Left ventricle myocardium inferior (tissue), 1 donor: Measurements from ENCODE around the gene ASB15. TPM values are rescaled to one million over a fixed set of nuclear protein-coding genes. Genes with fewer than 3 reads are reported as not detected.

Experiments used
- DNase-seq: peaks from one replicate; pipeline ENCODE4 v3.0.0-alpha.2; 2020
- H3K27ac ChIP-seq: fragments of 200-600 bp; replicated peaks from 2 replicates; pipeline ENCODE4 v1.8.0; 2021
- H3K27me3 ChIP-seq: fragments of 200-600 bp; 2 replicates; pipeline ENCODE4 v1.8.0; 2021; ENCODE audit warnings: low read depth
- H3K36me3 ChIP-seq: fragments of 200-600 bp; 2 replicates; pipeline ENCODE4 v1.8.0; 2021
- H3K4me1 ChIP-seq: fragments of 200-600 bp; 2 replicates; pipeline ENCODE4 v1.8.0; 2021
- H3K4me3 ChIP-seq: fragments of 200-600 bp; 2 replicates; pipeline ENCODE4 v1.8.0; 2021; ENCODE audit warnings: mild to moderate bottlenecking, moderate library complexity
- H3K9me3 ChIP-seq: fragments of 200-600 bp; replicated peaks from 2 replicates; pipeline ENCODE4 v1.8.0; 2021
- intact Hi-C: fragments of 100-400 bp; cut with micrococcal nuclease; formaldehyde crosslinking; loops from one replicate; pipeline ENCODE4 v1.11.0; 2022
- total RNA-seq: library from RNA; stranded (reverse); fragmentation: NEBNext Ultra II Directional; extraction: Animal tissue kit (Norgen Biotek cat#: 25700); gene quantifications from one replicate; pipeline ENCODE4 v1.2.1, GENCODE V29; 2021
- TF ChIP-seq, protein P1 (sequence below): fragments of 200-600 bp; IDR thresholded peaks from 2 replicates; pipeline ENCODE4 v1.8.0; 2021; ENCODE audit warnings: antibody characterized with exemption, mild to moderate bottlenecking, borderline replicate concordance
- donor health status: DM: no; HTN: yes; CAD: no; lungs with severe emphysema.

Gene ASB15
- total RNA-seq, 1 donor from 2014 or later, result 76.8 TPM

DNA sequence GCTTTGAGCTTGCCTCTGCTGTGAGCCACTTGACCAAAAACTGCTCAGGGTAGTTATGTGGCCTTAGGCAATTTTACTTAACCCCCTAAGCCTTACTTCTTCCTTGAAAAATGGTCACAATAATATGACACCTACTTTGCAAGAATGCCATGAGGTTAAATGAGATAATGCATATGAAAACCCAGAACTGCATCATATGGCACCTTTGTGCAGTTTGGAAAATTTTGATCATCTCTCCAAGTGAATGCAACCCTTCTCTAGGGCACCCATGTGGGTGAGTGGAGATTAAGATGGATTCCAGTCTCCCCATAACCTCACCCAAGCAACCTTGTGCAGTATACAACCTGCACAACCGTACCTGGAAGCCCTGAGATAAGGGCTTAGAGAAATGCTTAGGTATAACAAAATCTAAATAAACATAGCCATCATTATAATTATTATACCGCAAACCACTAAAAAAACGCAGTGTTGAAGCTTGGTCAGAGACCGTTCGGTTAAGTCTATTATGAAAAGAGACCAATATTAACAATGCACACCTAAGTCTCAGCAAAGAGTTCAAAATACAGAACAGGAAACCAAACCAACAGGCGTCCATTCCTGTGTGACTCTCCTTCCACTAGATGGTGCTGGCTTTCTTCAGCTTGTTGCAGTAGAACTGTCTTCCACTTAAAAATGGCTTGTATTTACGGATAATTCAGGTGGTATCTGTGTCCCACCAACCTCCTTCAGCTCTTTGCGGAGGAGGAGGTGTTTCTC is 21.0 kb upstream of the ASB15 start:
- H3K9me3 ChIP-seq, result no peaks in the 10 kb centered on the region
- H3K4me1 ChIP-seq, result peaks cover 6% of the 10 kb centered on the region
- H3K4me3 ChIP-seq, result no peak overlapping the region
- TF ChIP-seq, protein P1, sequence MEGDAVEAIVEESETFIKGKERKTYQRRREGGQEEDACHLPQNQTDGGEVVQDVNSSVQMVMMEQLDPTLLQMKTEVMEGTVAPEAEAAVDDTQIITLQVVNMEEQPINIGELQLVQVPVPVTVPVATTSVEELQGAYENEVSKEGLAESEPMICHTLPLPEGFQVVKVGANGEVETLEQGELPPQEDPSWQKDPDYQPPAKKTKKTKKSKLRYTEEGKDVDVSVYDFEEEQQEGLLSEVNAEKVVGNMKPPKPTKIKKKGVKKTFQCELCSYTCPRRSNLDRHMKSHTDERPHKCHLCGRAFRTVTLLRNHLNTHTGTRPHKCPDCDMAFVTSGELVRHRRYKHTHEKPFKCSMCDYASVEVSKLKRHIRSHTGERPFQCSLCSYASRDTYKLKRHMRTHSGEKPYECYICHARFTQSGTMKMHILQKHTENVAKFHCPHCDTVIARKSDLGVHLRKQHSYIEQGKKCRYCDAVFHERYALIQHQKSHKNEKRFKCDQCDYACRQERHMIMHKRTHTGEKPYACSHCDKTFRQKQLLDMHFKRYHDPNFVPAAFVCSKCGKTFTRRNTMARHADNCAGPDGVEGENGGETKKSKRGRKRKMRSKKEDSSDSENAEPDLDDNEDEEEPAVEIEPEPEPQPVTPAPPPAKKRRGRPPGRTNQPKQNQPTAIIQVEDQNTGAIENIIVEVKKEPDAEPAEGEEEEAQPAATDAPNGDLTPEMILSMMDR, result peak; percentile 77
- H3K36me3 ChIP-seq, result no peaks in the 10 kb centered on the region
- no peak for DNase-seq
- H3K27me3 ChIP-seq, result no peaks in the 10 kb centered on the region
- intact Hi-C loops, result no loop called here
- H3K27ac ChIP-seq, result no peak overlapping the region

DNA sequence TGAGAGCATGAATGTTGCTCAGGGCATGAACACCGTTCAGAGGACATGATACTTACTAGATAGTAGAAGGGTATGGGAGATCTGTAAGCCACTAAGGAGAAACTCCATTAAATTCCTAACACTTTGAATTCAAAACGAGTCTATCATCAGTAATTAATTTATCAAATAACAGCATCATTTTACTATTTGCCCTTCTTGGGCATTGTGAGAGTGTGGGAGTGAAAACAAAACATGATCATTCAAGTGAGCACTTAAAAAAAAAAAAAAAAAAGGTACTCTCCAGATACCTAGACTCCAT is 20.5 kb upstream of the ASB15 start:
- no peaks in the 10 kb centered on the region for H3K36me3 ChIP-seq
- no peak overlapping the region for H3K27ac ChIP-seq
- DNase-seq, result no peak
- no peaks in the 10 kb centered on the region for H3K9me3 ChIP-seq
- no peak overlapping the region for H3K4me3 ChIP-seq
- peaks cover 10% of the 10 kb centered on the region for H3K4me1 ChIP-seq
- TF ChIP-seq, protein P1, result peak; percentile 5
- intact Hi-C loops, result no loop called here
- no peaks in the 10 kb centered on the region for H3K27me3 ChIP-seq

DNA sequence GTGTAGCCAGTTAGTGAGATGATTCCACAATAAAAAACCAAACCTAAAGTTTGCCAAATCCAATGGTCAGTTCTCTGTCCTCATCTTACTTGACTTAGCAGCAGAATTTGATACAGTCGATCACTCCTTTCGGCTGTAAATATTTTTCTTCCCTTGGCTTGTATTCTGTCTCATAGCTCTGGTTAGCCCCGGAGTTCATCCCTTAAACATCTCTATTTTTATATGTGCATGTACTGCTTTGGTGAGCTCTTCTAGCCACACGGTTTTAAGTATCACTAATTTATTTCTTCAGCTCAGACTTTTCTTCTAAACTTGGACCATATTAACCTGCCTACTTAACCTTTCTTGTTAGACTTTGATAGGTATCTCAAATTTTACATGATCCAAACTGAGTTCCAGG is 17.8 kb upstream of the ASB15 start:
- H3K36me3 ChIP-seq, result no peaks in the 10 kb centered on the region
- no peak for DNase-seq
- H3K4me3 ChIP-seq, result no peak overlapping the region
- H3K9me3 ChIP-seq, result no peaks in the 10 kb centered on the region
- H3K27ac ChIP-seq, result no peak overlapping the region
- intact Hi-C loops, result no loop called here
- TF ChIP-seq, protein P1, result no peak
- H3K4me1 ChIP-seq, result peaks cover 11% of the 10 kb centered on the region
- H3K27me3 ChIP-seq, result no peaks in the 10 kb centered on the region

DNA sequence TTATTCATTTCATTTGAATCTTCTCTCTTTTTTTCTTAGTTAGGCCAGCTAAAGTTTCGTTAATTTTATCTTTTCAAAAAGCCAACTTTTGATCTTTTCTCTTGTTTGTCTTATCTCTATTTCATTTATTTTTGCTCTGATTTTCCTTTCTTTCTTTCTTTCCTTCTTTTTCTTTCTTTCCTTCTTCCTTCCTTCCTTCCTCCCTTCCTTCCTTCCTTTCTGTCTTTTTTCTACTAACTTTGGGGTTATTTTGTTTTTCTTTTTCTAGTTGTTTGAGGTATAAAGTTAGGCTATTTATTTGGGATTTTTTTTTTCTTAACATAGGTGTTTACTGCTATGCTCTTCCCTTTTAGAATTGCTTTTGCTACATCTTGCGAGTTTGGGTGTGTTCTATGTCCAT is 13.2 kb upstream of the ASB15 start:
- no peak for DNase-seq
- TF ChIP-seq, protein P1, result no peak
- Histone ChIP-seq H3K36me3 (no peaks in the 10 kb centered on the region), H3K9me3 (no peaks in the 10 kb centered on the region), H3K27me3 (no peaks in the 10 kb centered on the region), H3K4me1 (peaks cover 5% of the 10 kb centered on the region), H3K27ac (no peak overlapping the region), H3K4me3 (no peak overlapping the region)
- intact Hi-C loops, result no loop called here

DNA sequence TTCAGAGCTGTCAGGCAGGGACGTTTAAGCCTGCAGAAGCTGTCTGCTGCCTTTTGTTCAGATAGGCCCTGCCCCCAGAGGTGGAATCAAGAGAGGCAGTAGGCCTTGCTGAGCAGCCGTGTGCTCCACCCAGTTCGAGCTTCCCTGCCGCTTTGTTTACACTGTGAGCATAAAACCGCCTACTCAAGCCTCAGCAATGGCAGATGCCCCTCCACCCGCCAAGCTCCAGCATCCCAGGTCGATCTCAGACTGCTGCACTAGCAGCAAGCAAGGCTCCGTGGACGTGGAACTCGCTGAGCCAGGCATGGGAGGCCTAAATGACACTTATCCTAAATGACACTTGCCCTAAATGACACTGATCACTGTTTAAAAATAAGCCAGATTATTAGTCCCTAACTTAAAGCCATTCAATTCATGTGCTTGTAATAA is 6.8 kb upstream of the ASB15 start:
- Histone ChIP-seq H3K9me3 (no peaks in the 10 kb centered on the region), H3K27ac (no peak overlapping the region), H3K4me3 (no peak overlapping the region), H3K27me3 (no peaks in the 10 kb centered on the region), H3K36me3 (no peaks in the 10 kb centered on the region), H3K4me1 (no peaks in the 10 kb centered on the region)
- TF ChIP-seq, protein P1, result no peak
- DNase-seq, result no peak
- intact Hi-C loops, result no loop called here
